Stimulated activated CD4-positive, alpha-beta T cell treated with anti-CD3 and anti-CD28 coated beads, Interleukin-1b, Interleukin-23, amount 100 ng/mL, for 1 hour (primary cell): Measurements from ENCODE around the gene NLN.
"Not testable (repeated sequence)": the region's sequence is repeated elsewhere in the genome, so short reads cannot be mapped to it uniquely, and the experiment has no call there.

Experiments used
- DNase-seq, 2 donors: peaks; one replicate each; pipeline ENCODE4 v3.0.0-alpha.2; 2020; ENCODE audit warnings: low read depth in 2 of 2

NLN gene

DNA sequence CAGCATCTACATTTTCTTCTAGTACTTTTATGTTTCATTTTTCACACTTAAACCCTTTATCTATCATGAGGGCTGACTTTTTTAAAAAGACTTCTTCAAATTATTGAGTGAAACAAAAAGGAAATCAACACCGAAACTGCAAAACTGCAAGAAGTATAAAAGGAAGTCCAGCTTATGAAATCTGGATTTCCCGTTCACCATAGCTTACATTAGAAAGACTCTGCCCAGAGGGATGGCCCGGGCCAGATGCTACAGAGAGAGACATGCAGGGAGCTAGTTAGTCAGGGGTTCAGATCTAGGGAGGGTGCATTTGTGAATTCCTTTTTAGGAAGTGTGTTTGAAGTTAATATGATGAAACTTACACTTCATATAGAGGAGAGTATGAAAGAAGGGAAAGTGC lies 10.0 kb downstream of the NLN start:
- not testable (repeated sequence) for DNase-seq

DNA sequence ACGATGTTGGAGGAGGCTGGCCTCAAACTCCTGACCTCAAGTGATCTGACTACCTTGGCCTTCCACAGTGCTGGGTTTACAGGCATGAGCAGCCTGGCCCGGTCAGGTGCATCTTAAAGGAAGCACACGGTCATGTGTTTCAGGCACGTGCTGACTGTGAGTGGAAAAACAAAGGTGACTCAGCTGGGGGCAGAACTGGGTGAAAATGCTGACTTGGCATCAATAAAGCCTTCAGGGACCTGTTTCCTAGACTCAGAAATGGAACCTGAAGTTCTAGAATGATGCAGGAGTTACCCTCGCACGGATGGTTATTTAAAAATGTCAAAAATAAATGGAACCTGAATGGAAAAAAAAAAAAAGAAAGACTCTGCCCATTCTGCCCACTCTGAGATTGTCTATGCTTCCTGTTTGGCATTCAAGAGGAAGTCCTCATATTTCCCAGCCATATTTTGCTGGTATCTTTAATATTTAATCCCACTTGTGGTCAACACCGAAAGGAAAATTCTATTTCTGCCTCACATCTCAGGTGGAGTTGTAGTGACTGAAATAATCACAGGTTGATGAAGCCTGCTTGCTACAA lies 12.3 kb downstream of the NLN start:
- not testable (repeated sequence) for DNase-seq

DNA sequence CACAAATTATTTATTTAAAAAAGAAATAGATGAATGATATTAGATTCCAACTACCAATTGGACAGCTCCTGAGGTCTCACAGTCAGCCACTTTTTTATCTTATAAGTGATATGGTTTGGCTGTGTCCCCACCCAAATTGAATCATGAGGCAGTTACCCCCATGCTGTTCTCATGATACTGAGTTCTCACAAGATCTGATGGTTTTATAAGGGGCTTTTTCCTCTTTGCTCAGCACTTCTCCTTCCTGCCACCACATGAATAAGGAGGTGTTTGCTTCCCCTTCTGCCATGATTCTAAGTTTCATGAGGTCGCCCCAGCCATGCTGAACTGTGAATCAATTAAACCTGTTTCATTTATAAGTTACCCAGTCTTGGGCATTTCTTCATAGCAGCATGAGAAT lies 12.9 kb downstream of the NLN start:
- no peak for DNase-seq

DNA sequence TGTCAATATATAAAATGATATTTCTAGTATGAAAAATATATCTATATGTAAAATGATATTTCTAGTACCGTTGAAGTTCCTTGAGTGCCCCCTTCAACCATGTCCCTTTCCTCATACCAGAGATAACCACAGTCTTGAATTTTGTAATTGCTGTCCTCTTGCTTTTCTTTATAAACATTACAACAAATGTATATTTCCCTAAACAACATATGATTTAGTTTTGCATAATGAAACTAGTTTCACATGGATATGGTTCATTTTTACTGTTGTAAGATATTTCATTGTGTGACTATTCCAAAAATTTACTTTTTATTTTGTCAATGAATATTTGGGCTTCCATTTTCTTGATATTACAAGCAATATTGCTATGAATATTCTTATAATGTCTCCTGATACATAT lies 14.0 kb downstream of the NLN start:
- DNase-seq, result no peak

DNA sequence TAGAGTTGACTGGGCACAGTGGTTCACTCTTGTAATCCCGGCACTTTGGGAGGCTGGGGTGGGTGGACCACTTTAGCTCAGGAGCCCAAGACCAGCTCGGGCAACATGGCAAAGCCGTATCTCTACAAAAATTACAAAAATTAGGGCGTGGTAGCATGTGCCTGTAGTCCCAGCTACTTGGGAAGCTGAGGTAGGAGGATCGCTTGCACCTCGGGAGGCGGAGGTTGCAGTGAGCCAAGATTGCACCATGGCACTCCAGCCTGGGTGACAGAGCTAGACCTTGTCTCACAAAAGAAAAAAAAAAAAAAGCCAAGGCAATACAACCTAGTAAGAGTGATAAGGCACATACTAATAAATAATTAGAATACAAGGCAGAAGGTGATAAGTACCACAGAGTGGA lies 15.8 kb downstream of the NLN start:
- DNase-seq, result no peak

DNA sequence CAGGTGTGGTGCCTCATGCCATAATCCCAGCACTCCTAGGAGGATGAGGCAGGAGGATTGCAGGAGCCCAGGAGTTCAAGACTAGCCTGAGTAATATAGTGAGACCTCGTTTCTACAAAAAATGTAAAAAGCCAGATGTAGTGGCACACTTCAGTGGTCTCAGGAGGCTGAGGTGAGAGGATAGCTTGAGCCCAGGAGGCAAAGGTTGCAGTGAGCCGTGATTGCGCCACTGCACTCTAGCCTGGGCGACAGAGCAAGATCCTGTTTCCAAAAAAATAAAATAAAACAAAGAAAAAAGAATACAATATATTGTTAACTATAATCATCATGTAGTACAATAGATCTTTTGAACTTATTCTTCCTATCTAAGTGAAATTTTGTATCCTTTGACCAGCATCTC lies 16.3 kb downstream of the NLN start:
- DNase-seq, result no peak

DNA sequence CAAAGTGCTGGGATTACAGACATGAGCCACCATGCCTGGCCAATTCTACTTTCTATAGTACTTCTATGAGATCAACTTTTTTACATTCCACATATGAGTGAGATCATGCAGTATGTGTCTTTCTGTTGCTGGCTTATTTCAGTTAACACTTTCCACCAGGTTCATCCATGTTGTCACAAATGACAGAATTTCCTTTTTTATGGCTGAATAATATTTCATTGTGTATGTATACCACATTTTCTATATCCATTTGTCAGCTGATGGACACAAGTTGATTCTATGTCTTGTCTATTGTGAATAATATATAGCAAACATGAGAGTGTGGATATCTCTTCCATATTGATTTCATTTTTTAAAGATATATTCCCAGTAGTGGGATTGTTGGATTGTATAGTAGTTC lies 17.2 kb downstream of the NLN start:
- no peak for DNase-seq

DNA sequence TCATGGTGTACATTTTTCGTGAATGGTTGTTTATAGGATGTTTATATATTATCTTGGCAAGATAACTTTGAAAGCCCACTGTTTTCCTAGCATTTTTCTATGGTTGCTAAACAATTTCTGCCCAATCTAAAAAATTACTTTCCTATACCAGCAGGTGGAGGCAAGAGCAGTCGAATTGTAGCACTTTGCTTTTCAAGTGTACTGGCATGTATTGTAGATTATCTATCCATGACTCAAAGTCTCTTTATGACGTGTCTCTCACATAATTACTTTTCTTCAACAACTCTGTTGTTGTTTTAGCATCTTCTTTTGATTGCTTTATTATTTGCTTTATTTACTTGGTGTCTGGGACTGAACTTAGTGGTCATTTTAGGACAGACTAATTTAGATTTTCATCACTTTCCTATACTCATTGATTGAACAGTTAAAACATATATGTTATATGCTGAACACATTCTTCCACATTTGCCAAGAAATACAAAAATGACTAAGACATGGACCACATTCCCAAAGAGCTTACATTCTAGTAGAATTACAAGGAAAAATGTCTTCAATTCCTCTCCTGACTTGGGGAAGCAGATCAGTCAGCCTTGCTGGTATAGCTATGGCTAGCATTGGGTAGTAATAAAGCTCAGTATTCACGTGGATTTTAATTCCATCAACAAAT lies 20.7 kb downstream of the NLN start:
- DNase-seq, result no peak

DNA sequence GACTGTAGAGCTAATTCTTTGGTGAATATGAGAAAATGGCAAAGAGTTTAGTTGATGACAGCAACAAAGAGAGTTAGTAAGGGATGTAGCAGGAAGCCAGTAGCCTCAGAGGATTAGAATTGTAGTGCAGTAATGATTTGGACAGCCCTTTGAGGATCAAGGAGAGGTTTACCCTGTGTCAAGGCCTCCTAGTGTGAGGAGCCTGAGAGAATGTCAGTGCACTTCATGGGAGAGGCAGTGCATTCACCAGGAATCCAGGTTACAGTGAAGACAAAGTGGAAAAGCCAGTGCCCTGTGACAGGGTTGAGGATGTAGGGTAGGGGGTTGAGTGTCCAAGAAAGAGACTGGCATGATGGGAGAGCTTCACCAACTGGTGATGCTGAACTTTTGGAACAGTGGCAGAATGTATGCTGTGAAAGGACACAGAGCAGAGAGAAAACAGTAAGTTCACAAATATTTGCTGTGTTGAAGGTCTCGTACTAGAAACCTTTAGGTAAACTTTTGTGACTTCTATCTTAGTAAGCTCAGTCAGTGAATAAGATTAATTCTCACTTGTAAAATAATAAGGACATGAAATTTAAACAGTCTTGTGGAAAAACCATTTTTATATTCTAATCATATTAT lies 27.3 kb downstream of the NLN start:
- no peak for DNase-seq

DNA sequence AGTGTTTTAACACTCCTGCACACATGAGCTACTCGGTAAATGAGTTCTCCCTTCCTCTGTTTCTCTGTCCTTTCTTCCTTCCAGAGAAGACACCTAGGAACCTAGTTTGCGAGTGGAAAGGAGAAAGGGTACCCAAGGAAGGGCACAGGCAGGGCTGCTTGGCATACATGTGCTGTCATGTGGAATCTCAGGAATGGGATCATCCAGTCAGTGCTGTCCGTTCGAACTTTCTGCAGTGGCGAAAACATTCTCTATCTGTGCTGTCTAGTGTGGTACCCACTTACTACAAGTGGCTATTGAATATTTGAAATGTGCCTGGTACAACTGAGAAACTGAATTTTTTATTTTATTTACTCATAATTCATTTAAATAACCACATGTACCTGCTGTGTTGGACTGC lies 28.0 kb downstream of the NLN start:
- DNase-seq, result no peak

DNA sequence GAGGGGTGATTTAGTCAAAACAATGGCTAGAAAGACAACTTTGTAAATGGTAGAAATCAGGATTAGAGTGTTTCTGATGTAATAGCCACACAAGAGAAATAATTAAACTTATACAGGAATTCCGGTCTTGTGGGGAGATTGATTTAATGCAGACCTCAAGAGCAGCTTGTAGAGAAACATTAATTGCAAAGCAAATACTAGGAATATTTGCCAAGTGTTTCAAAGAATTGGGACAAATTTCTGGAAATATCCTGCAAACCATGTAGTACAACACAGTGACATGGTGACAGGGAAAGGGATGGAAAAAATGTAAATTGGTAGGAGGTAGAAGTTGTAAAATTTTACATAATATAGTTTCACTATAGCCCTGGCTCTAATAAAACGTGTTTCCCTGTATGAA lies 28.9 kb downstream of the NLN start:
- DNase-seq, result no peak

DNA sequence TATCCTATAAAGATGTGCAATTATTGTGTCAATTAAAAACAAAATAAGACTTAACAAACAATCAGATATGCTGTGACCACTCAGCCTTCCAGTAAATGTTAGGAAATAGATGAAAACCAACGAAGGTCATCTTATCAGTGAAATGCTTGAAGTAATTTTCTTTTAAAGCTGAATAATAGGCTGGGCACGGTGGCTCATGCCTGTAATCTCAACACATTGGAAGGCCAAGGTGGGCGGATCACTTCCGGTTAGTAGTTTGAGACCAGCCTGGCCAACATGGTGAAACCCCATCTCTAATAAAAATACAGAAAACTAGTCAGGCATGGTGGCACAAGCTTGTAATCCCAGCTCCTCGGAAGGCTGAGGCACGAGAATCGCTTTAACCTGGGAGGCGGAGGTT lies 31.2 kb downstream of the NLN start:
- DNase-seq, result no peak

DNA sequence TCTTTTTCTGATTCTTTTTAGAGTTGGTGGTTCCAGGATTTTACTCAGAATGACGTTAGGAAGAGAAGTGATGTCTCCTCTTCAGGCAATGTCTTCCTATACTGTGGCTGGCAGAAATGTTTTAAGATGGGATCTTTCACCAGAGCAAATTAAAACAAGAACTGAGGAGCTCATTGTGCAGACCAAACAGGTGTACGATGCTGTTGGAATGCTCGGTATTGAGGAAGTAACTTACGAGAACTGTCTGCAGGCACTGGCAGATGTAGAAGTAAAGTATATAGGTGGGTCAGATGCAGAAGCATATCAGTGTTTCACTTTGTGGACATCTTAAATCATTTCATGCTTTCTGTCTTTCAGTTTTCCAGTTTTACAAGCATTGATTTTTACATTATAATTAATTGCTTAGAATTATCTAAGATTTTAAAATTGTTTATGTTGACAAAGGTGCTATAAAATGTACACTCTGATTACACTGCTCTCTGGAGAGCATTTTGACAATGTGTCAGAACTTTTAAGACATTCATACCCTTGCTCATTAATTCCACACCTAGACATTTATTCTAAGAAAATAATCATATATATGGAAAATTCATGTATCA lies 36.6 kb downstream of the NLN start:
- no peak for DNase-seq

DNA sequence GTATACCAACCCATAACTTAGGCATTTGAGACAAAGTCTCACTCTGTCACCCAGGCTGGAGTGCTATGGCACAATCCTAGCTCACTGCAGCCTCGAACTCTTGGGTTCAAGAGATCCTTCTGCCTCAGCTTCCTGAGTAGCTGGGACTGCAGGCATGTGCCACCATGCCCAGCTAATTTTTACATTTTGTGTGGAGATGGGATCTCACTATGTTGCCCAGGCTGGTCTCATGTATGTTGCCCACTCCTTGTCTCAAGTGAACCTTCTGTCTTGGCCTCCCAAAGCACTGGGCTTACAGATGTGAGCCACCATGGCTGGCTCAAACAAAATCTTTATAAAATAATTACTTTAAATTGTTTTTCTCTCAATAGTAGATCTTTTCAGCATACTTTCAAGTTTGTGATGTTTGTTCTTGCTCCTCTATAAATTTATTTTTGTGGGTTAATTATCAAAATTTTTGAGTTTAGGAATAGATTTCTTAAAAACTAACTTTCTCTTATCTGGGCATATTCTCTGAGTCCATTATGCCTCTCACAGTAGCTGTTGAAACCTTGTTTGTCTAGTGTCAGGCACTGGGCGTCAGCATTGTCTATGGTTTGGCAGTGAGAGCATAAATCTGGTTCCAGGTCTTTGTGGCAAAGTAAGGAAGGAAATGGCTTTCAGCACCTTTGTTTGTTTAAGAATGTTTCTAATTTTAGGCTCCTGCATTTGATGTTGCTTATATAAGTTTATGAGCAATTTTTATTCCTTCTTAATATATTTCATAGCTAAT lies 38.7 kb downstream of the NLN start:
- DNase-seq, result peak in 1 of 2 donors; percentile 24

DNA sequence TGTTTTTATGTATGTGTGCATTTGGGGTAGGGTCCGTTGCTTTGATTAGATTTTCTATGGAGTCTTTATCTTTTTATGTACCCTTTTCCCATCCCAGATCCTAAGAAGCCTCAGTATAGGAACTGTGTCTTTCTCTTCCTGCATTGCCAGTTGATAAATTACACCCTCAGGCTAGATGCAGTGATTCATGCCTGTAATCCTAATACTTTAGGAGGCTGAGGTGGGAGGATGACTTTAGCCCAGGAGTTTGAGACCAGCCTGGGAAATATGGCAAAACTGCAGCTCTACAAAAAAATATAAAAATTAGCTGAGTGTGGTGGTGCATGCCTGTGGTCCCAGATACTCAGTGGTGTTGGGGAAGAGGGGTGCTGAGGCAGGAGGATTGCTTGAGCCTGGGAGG lies 40.2 kb downstream of the NLN start:
- DNase-seq, result no peak

DNA sequence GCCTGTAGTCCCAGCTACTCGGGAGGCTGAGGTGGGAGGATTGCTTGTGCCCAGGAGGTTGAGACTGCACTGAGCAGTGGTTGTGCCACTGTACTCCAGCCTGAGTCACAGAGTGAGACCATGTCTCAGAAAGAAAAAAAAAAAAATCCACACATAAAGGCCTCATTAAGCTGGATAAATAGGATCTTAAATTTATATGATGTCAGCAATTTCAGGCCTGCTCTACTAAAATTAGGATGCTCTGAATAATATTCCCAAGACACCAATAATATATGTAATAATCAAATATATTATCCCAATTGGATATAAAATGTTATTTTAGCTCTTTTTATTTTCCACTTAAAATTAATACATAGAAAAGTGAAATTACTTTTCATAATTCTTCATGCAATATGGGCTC lies 43.6 kb downstream of the NLN start:
- DNase-seq, result no peak

DNA sequence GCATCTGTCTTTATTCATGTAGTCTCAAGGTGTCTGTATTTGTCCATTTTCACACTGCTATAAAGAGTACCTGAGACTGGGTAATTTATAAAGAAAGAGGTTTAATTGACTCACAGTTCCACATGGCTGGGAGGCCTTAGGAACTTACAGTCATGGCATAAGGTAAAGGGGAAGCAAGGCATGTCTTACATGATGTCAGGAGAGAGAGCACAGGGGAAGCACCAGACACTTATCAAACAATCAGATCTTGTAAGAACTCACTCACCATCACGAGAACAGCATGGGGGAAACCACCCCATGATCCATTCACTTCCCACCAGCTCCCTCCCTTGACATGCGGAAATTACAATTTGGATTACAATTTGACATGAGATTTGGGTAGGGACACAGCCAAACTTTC lies 44.2 kb downstream of the NLN start:
- DNase-seq, result no peak

DNA sequence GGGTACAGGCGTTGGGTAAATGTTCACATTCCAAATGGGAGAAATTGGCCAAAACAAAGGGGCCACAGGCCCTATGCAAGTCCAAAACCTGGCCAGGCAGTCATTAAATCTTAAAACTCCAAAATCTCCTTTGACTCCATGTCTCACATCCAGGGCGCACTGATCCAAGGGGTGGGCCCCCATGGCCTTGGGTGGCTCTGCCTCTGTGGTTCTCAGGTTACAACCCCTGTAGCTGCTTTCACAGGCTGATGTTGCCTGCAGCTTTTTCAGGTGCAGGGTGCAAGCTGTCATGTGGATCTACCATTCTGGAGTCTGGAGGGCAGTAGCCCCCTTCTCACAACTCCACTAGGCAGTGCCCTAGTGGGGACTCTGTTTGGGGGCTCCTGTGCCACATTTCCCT lies 44.8 kb downstream of the NLN start:
- DNase-seq, result no peak

DNA sequence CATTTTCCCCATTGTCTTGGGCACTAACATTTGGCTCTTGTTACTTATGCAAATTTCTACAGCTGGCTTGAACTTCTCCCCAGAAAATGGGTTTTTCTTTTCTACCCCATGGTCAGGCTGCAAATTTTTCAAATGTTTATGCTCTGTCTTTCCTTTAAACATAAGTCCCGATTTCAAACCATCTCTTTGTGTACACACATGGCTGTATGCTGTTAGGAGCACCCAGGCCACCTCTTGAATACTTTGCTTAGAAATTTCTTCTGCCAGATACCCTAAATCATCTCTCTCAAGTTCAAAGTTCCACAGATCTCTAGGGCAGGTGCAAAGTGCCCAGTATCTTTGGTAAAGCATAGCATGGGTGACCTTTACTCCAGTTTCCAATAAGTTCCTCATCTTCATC lies 45.6 kb downstream of the NLN start:
- no peak for DNase-seq

DNA sequence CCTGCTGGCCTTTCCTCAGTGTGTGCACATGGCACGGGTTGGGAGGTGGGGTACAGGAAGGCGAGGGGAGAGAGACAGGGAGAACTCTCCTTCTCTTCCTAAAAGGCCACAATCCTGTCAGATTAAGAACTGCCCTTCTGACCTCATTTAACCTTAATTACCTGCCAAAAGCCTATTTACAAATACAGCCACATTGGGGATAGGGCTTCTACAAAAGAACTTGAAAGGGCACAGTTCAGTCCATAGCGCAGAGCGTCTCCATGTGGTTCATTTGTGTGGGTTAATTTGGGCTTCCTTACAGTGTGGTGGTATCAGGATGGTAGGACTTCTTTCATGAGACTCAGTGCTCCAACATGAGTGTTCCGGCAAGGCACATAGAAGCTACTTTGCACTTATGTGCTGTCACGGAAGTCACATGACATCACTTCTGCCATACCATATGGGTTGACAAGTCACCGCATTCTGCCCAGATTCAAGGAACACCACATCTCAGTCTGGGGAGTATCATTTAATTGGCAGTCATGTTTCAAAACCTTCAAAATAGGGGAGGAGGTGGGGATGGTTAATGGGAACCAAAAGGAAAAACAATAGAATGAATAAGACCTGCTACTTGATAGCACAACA lies 46.8 kb downstream of the NLN start:
- no peak for DNase-seq

DNA sequence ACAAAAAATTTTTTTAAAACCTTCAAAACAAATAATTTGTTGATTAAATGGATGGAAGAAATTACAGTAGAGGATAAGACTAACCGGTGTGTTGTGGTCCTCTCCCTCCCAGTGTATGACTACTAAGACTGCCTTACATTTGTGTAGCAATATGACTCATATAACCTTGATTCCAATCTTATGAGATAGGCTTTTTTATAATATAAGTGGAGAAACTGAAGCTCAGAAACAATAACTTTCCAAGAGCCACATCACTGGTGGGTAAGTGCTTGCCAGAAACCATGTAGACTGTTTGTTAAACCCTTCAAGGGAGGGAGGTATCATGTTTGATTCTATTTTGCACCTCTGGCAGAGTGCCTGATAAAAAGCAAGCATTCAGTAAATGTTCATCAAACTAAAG lies 47.5 kb downstream of the NLN start:
- no peak for DNase-seq

DNA sequence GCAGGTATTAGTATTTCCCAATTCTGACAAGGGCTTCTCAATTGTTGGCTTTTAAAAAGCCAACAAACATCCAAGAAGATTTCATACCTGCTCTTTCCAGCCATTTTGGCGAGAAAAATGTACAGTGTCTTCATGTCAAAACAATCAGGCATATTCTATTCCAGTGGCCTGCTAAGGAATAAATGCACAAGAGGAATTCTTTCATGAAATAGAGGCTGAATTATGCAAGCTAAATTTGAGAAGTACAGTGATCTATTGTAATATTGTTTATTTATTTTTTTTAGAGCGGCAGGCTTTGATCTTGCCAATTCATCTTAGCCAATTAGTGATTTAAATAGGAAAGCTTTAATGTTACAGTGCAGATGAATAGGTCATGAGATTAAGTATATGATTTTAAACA lies 49.3 kb downstream of the NLN start:
- DNase-seq, result no peak
